ENCODE results near the gene AGTR1. TPM values are rescaled to one million over a fixed set of nuclear protein-coding genes. Genes with fewer than 3 reads are reported as not detected.
"Not testable (repeated sequence)": the region's sequence is repeated elsewhere in the genome, so short reads cannot be mapped to it uniquely, and the experiment has no call there.

The AGTR1 gene
- total RNA-seq, 2 experiments from 2014 or later = not detected

GRCh38 chr3:148763986-148764935 lies 66.6 kb downstream of the AGTR1 start:
- no peaks in the 10 kb centered on the region for H3K27me3 Mint-ChIP-seq
- TF ChIP-seq CTCF (IDR thresholded peaks at IDR 0.05) = no peak
- no peak for DNase-seq
- H3K36me3 Mint-ChIP-seq (ENCODE audit: low read depth) = no peaks in the 10 kb centered on the region
- no peak for ATAC-seq
- POLR2A ChIA-PET = no interaction called here
- CTCF ChIA-PET = no interaction called here
- H3K4me3 Mint-ChIP-seq = no peak overlapping the region
- H3K9me3 Mint-ChIP-seq = no peaks in the 10 kb centered on the region
- no peak overlapping the region for H3K27ac Mint-ChIP-seq
- no peaks in the 10 kb centered on the region for H3K4me1 Mint-ChIP-seq (ENCODE audit: low read depth)
- intact Hi-C loops (cut with micrococcal nuclease) = no loop called here

- H3K27ac Mint-ChIP-seq = no peak overlapping the region
- ChIA-PET POLR2A (no interaction called here), CTCF (no interaction called here)
- no peaks in the 10 kb centered on the region for H3K27me3 Mint-ChIP-seq
- H3K9me3 Mint-ChIP-seq = peaks cover 3% of the 10 kb centered on the region
- H3K4me3 Mint-ChIP-seq = no peak overlapping the region
- ATAC-seq (no peak), DNase-seq (no peak)
- H3K36me3 Mint-ChIP-seq (ENCODE audit: low read depth) = no peaks in the 10 kb centered on the region
- no peaks in the 10 kb centered on the region for H3K4me1 Mint-ChIP-seq (ENCODE audit: low read depth)
- intact Hi-C loops (cut with micrococcal nuclease) = no loop called here
- TF ChIP-seq CTCF (IDR thresholded peaks at IDR 0.05) = no peak
Measured at GRCh38 chr3:148772361-148772760, 74.7 kb downstream of the AGTR1 start.

GRCh38 chr3:148772835-148773234 lies 75.1 kb downstream of the AGTR1 start:
- Mint-ChIP-seq H3K9me3 (peaks cover 3% of the 10 kb centered on the region), H3K4me3 (no peak overlapping the region), H3K27me3 (no peaks in the 10 kb centered on the region), H3K4me1 (ENCODE audit: low read depth) (no peaks in the 10 kb centered on the region), H3K36me3 (ENCODE audit: low read depth) (no peaks in the 10 kb centered on the region), H3K27ac (no peak overlapping the region)
- ATAC-seq (no peak), DNase-seq (no peak)
- intact Hi-C loops (cut with micrococcal nuclease) = no loop called here
- TF ChIP-seq CTCF (IDR thresholded peaks at IDR 0.05) = no peak
- CTCF ChIA-PET = no interaction called here
- POLR2A ChIA-PET = no interaction called here

GRCh38 chr3:148773805-148774204 lies 76.1 kb downstream of the AGTR1 start:
- Mint-ChIP-seq H3K4me1 (ENCODE audit: low read depth) (no peaks in the 10 kb centered on the region), H3K9me3 (peaks cover 3% of the 10 kb centered on the region), H3K36me3 (ENCODE audit: low read depth) (no peaks in the 10 kb centered on the region), H3K27me3 (no peaks in the 10 kb centered on the region), H3K4me3 (no peak overlapping the region), H3K27ac (no peak overlapping the region)
- ChIA-PET CTCF (no interaction called here), POLR2A (no interaction called here)
- DNase-seq = no peak
- no peak for ATAC-seq
- intact Hi-C loops (cut with micrococcal nuclease) = no loop called here
- no peak for TF ChIP-seq CTCF (IDR thresholded peaks at IDR 0.05)

GRCh38 chr3:148778926-148779325 lies 81.2 kb downstream of the AGTR1 start:
- CTCF ChIA-PET = no interaction called here
- Mint-ChIP-seq H3K9me3 (no peaks in the 10 kb centered on the region), H3K27me3 (no peaks in the 10 kb centered on the region), H3K4me3 (no peak overlapping the region), H3K27ac (no peak overlapping the region), H3K4me1 (ENCODE audit: low read depth) (no peaks in the 10 kb centered on the region), H3K36me3 (ENCODE audit: low read depth) (no peaks in the 10 kb centered on the region)
- intact Hi-C loops (cut with micrococcal nuclease) = no loop called here
- no peak for TF ChIP-seq CTCF (IDR thresholded peaks at IDR 0.05)
- POLR2A ChIA-PET = no interaction called here
- DNase-seq = no peak
- ATAC-seq = no peak

GRCh38 chr3:148785026-148785425 lies 87.3 kb downstream of the AGTR1 start:
- H3K27me3 Mint-ChIP-seq; DNase-seq; H3K9me3 Mint-ChIP-seq; H3K27ac Mint-ChIP-seq; H3K4me3 Mint-ChIP-seq; POLR2A ChIA-PET; intact Hi-C loops (cut with micrococcal nuclease); H3K36me3 Mint-ChIP-seq (ENCODE audit: low read depth); CTCF ChIA-PET; H3K4me1 Mint-ChIP-seq (ENCODE audit: low read depth); ATAC-seq: not testable (repeated sequence)

- intact Hi-C loops (cut with micrococcal nuclease); H3K27ac Mint-ChIP-seq; ATAC-seq; POLR2A ChIA-PET; DNase-seq; H3K4me3 Mint-ChIP-seq; H3K9me3 Mint-ChIP-seq; H3K27me3 Mint-ChIP-seq; H3K4me1 Mint-ChIP-seq (ENCODE audit: low read depth); CTCF ChIA-PET; H3K36me3 Mint-ChIP-seq (ENCODE audit: low read depth): not testable (repeated sequence)
Measured at GRCh38 chr3:148786159-148786558, 88.5 kb downstream of the AGTR1 start.
